Thoracic aorta (tissue), 2 donors: ENCODE results near the gene NOVA2. TPM values are rescaled to one million over a fixed set of nuclear protein-coding genes. Genes with fewer than 3 reads are reported as not detected.

Source experiments
- ATAC-seq: fragments of 150-250 bp; one replicate; pipeline ENCODE4 v1.8.0; 2017; ENCODE audit warnings: low read depth; ENCODE audit not compliant: insufficient number of reproducible peaks, low FRiP score
- DNase-seq: peaks from one replicate; pipeline ENCODE4 v3.0.0-alpha.2; 2020; ENCODE audit warnings: low spot score
- H3K27ac ChIP-seq, 2 donors: fragments of 200-600 bp; sonication (generic); 1 replicate in 1 of 2; 2 replicates in 1 of 2; pipeline ENCODE4 v1.5.1; 2016; ENCODE audit warnings: mild to moderate bottlenecking in 2 of 2, moderate library complexity in 2 of 2
- H3K27me3 ChIP-seq: fragments of 200-600 bp; sonication (generic); replicated peaks from 2 replicates; pipeline ENCODE4 v1.6.0; 2016; ENCODE audit warnings: mild to moderate bottlenecking; ENCODE audit not compliant: insufficient read depth
- H3K36me3 ChIP-seq: fragments of 200-600 bp; sonication (generic); one replicate; pipeline ENCODE4 v1.5.1; 2016
- H3K4me1 ChIP-seq, 2 donors: fragments of 200-600 bp; sonication (generic); 1 replicate in 1 of 2; 2 replicates in 1 of 2; pipeline versions ENCODE4 v1.5.1 to v1.6.0; 2016; ENCODE audit warnings: low read depth in 2 of 2, mild to moderate bottlenecking in 1 of 2; ENCODE audit not compliant: control insufficient read depth in 1 of 2
- H3K4me3 ChIP-seq: fragments of 200-600 bp; sonication (generic); 2 replicates; pipeline ENCODE4 v1.5.1; 2016; ENCODE audit warnings: mild to moderate bottlenecking
- H3K9me3 ChIP-seq: fragments of 200-600 bp; sonication (generic); 2 replicates; pipeline ENCODE4 v1.5.1; 2016
- total RNA-seq, 2 donors: library from RNA; depleted of rRNA; stranded (reverse); fragments of >200 nt; gene quantifications; one replicate each; pipeline versions ENCODE4 v1.1.0 to v1.2.3, GENCODE V29; 2016
- TF ChIP-seq, protein P1 (sequence below): fragments of 200-600 bp; sonication (generic); IDR thresholded peaks from one replicate; pipeline ENCODE4 v1.5.1; 2019; ENCODE audit warnings: antibody characterized with exemption

The NOVA2 gene
- total RNA-seq, 2 donors from 2014 or later: 2.6 to 6.4 TPM

DNA sequence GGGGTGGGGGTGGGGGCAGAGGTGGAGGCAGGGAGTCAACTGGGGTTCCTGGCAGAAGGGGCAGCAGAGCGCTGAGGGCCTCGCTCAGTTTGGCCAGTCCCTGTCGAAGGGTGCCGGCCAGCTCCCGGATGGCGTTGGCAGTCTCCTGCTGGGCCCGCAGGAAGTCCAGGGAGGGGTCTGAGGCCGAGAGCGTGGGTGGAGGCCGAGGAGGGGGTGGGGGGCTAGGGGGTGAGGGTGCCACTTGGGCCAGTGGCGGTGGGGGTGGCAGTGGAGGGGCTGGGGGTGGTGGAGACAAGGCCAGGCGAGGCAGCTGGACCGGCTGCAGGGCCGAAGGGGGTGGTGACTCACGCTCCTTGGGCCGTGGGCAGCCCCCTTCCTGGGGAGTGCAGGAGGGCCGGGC is 82.8 kb downstream of the NOVA2 start:
- DNase-seq: no peak
- no peaks in the 10 kb centered on the region for H3K27me3 ChIP-seq
- H3K27ac ChIP-seq: no peak overlapping the region
- no peak for ATAC-seq
- H3K36me3 ChIP-seq: no peaks in the 10 kb centered on the region
- H3K4me1 ChIP-seq: peaks cover 0 to 6% of the 10 kb centered on the region in 2 donors
- TF ChIP-seq, protein P1, sequence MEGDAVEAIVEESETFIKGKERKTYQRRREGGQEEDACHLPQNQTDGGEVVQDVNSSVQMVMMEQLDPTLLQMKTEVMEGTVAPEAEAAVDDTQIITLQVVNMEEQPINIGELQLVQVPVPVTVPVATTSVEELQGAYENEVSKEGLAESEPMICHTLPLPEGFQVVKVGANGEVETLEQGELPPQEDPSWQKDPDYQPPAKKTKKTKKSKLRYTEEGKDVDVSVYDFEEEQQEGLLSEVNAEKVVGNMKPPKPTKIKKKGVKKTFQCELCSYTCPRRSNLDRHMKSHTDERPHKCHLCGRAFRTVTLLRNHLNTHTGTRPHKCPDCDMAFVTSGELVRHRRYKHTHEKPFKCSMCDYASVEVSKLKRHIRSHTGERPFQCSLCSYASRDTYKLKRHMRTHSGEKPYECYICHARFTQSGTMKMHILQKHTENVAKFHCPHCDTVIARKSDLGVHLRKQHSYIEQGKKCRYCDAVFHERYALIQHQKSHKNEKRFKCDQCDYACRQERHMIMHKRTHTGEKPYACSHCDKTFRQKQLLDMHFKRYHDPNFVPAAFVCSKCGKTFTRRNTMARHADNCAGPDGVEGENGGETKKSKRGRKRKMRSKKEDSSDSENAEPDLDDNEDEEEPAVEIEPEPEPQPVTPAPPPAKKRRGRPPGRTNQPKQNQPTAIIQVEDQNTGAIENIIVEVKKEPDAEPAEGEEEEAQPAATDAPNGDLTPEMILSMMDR: no peak
- H3K9me3 ChIP-seq: no peaks in the 10 kb centered on the region
- no peak overlapping the region for H3K4me3 ChIP-seq

DNA sequence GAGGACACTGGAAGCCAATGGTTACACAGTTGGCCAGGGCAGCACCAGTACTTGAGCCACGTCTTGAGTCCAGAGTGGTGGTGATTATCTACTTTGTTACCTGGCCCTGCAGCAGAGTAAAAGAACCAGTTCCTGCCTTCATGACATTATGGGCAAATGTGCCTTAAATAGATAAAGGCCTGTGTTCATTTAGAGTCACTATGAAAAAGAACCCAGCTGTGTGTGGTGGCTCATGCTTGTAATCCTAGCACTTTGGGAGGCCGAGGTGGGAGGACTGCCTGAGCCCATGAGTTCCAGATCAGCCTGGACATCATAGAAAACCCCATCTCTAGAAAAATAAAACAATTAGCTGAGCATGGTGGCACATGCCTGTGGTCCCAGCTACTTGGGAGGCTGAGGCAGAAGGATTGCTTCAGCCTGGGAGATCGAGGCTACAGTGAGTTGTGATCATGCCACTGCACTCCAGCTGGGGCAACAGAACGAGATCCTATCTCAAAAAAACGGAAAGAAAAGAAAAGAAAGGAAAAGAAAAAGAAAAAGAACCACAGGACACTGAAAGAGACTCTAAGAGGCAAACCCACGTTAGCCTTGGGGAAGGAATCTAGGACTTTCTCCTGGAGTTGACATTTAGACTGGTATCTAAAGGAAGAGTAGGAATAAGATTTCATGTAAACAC is 84.3 kb downstream of the NOVA2 start:
- peaks cover 3% of the 10 kb centered on the region for H3K36me3 ChIP-seq
- DNase-seq: no peak
- H3K27ac ChIP-seq: no peak overlapping the region
- TF ChIP-seq, protein P1: no peak
- no peak overlapping the region for H3K4me3 ChIP-seq
- ATAC-seq: no peak
- H3K9me3 ChIP-seq: no peaks in the 10 kb centered on the region
- H3K27me3 ChIP-seq: no peaks in the 10 kb centered on the region
- peaks cover 11 to 18% of the 10 kb centered on the region in 2 donors for H3K4me1 ChIP-seq

DNA sequence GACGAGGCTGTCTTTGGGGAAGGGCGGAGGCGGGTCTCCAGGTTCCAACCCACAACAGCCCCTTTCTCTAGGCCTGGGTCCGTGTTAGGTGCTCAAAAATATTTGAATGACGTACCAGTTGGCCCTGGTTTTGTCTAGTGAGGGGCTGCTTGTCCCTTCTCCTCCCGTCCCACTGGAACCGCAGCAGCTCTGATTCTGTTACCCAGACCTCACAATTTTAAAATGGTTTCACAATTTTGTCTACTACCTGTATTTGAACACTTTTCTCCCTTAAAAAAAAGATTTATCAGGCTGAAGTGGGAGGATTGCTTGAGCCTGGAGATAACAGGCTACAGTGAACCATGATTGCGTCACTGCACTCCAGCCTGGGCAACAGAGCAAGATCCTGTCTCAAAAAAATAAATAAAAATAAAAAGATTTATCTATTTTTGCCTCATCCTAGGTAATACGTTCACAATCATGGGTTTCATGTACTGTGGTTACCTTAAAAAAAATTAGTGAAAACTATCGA is 86.4 kb downstream of the NOVA2 start:
- ATAC-seq (no peak), DNase-seq (no peak)
- no peaks in the 10 kb centered on the region for H3K27me3 ChIP-seq
- H3K4me3 ChIP-seq: peak overlapping the region; percentile 93
- H3K36me3 ChIP-seq: peaks cover 10% of the 10 kb centered on the region
- peak overlapping the region; percentile 83 to 85 for H3K27ac ChIP-seq
- H3K9me3 ChIP-seq: no peaks in the 10 kb centered on the region
- H3K4me1 ChIP-seq: peaks cover 27 to 37% of the 10 kb centered on the region in 2 donors
- TF ChIP-seq, protein P1: no peak

DNA sequence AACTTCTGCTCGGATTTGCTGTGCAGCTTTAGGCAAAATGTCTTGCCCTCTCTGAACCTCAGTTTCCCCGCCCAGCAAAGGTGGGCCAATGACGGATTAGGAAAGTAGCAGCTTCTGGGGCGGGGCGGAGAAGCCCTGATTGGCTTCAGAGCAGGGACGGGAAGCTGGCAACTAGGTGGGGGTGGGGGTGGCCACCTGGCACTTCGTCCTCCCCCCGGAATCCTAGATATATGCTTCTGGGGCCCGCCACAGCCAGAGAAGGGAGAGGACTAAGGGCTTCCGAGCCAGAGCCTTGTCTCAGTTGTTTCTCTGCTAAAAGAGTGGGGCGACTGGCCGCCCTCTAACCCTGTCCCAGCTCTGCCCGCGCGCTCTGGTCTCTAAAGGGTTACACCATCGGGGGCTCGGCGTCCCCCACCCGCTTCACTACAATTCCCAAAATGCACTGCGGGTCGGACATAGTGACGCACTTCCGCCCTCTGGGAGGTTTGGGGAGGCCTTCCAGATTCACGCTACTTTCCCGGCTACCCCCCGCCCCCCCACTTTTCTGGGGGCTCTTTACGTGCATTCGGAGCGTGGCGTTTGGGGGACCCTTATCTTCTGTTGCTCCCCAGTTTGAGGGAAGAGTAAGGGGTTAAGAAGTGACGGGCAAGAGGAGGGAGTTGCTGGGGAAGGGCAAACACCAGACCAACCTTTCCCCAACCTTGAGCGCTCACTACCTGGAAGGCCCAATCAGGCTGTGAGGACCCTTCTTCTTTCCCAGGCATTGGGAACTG is 87.1 kb downstream of the NOVA2 start:
- Histone ChIP-seq H3K36me3 (peaks cover 10% of the 10 kb centered on the region), H3K27me3 (no peaks in the 10 kb centered on the region), H3K4me1 (peaks cover 27 to 37% of the 10 kb centered on the region in 2 donors), H3K27ac (peak overlapping the region; percentile 83 to 85), H3K4me3 (peak overlapping the region; percentile 93), H3K9me3 (no peaks in the 10 kb centered on the region)
- ATAC-seq (peak; percentile 58), DNase-seq (peak; percentile 73)
- TF ChIP-seq, protein P1: no peak
